HG02798 (cell line): ENCODE results near the gene TMEM9.

Experiments
- ATAC-seq: cut with Tn5 transposase; IDR thresholded peaks from one replicate; pipeline ENCODE4 v1.9.1; 2021; ENCODE audit warnings: mild to moderate bottlenecking; ENCODE audit not compliant: unreplicated experiment, poor library complexity

TMEM9 gene

DNA sequence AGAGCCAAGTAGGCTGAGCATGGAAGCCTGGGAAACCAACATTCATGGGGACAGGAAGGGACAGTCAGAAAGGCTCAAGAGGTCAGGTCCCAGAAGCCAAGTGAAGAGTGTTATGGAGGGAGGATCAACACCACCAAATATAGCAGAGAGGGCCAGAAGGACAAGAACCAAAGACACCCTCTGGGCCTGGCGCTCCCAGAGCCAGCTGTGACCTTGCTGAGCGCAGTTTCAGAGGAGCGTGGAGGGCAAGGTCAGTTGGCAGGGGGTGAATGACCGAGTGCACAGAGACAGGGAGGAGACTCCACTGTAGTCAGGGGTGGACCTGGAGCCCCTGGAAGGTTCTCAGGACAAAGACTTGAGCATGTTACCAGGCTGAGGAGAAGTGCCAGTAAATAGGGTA is 22.9 kb downstream of the TMEM9 start:
- no peak for ATAC-seq

DNA sequence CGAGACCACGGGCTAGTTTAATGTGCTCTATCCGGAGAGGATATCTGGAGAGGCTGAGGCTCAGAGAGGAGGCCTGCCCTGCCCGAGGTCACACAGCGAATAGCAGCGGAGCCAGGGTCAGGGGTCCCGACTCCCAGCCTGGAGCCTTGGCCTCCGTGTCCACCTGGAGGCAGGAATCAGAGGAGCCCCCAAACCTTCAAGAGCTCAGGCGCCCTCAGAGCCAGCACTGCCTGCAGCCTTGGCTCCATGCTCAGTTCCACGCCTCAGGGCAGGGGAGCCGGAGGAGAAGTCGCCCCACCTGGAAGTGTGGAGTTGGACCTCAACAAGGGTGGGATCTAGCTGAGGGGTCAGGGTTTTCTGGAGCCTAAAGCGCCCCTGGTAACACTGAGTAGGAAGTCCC is 25.3 kb downstream of the TMEM9 start:
- no peak for ATAC-seq

DNA sequence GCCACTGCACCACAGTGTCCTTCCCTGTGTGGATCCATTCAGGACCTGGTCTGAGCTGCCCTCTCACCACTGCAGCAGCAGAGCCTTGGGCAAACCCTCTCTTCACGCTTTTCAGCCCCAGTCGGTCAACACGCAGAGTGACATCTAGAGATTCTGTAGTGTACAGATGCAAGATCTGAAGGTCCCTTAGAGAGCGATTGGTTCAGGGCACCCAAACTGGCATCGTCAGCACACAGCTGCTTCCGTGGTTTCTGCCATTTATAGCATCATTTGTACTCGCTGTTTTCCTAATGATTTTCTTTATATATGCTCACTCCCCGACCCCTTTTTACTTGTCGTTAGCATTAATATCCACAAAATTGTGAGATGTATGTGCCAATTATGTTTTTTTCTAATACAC is 25.8 kb downstream of the TMEM9 start:
- ATAC-seq, result no peak

DNA sequence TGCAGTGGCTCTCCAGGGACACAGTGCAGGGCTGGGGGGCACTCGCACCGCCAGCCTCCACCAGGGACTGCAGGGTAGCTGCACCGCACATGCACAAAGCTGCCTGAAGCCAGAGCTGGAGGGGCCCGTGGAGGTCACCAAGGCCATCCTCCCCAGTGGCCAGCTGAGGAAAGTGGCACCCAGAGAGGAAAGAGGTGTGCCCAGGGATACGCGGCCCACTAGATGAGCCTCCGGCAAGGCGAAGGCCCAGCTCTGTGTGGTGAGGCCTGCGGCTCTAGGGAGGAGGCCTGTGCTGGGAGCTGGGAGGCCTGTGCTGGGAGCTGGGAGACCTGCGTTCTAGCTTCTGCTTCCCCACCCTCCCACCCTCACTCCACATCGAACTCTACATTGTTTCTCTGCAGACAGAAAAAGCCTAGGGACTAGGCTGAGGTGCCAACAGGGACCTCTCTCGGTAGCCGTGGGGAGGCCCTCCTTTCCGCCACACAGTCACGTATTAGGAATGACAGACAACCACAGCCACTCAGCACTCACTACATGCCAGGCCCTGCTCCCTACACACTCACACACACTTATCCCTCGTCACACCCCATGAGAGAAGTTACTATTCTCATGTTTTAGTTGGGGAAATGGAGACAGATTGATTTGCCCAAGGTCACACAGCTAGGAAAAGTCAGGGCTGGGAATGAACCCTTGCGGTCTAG is 26.4 kb downstream of the TMEM9 start:
- ATAC-seq, result no peak

DNA sequence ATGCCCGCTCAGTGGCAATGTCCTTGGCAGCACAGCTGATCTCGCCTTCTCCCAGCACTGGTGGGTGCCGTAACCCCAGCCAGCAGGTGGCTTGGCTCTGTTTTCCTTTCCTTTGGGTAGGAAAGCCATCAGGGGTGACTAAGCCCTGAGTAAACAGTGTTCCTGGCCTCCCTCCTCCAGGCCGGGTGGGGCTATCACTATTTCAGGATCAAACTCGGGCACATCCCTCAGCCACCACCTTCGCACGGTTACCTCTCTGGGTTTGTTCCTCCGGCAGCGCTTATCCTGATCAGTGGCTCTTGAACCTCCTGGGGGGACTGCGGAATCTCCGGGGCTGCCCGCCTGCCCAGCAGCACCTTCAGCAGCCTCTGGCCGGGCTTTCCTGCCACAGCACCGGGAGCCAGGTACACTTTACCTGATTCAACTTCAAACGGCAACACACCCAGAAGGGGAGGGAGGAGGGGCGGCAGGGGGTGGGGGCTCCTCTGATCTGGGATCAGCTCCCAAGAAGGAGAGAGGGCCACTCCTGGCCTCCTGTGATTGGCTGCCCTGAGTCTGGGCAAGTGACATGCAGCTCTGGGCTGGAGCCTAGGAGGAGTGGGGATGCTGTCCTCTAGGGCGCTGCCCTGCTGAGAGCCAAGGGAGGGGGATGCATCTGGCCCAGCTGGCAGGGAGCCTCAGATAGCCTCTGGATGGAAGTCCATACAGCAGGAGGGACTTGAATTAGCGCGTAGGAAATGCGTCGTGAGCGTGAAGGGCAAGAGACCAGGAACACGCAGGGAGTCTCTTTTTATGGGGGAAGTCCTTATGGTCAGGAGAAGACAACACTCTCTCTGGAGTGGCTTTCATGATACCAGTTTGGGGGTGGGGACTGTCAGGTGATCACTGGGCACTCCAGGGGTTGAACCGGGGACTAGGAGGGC is 27.2 kb downstream of the TMEM9 start, which contains the start of gene ASCL5:
TSS of gene ASCL5 (minus strand) at position 353 of the 923 bp plus-strand sequence. CDS start 11,812 bp downstream, outside the sequence.
- no peak for ATAC-seq

GRCh38 chr1:201126463-201126831 is 27.8 kb downstream of the TMEM9 start:
- ATAC-seq, result no peak

DNA sequence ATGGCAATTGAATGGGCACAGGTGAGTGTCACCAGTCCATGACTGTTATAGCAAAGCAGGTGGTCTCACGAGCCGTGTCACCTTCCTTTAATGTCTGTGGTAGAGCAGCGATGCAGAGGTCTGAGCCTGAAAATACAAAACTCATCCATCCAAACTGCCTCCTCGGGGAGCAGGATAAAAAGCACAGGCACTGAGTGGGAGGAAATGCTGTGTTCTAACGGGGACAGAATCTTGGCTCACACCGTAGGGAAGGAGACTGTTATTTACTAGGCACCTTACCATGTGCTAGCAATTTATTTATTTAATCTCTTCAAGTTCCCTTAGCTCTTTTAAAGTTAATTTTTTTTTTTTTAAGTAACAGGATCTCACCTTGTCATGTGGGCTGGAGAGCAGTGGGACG is 28.5 kb downstream of the TMEM9 start:
- ATAC-seq, result no peak

DNA sequence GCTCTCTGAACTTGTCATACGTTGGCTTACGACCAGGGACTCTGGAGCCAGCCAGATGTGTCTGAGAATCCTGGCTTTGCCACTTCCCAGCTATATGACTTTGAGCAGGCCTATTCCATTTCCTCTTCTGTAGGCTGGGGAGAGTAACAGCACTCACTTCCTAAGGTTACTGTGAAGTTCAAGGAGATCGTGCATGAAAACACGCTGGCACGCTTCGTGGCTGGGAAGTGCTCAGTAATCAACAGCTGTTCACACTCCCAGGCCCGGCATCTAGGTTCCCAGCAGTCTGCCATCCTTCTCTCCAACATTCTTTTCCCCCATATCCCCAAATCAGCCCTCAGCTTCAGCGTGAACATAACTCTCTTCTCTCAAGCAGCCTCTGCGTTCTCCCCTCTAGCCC is 29.3 kb downstream of the TMEM9 start:
- no peak for ATAC-seq

GRCh38 chr1:201123866-201124265 is 30.4 kb downstream of the TMEM9 start:
- ATAC-seq, result no peak

DNA sequence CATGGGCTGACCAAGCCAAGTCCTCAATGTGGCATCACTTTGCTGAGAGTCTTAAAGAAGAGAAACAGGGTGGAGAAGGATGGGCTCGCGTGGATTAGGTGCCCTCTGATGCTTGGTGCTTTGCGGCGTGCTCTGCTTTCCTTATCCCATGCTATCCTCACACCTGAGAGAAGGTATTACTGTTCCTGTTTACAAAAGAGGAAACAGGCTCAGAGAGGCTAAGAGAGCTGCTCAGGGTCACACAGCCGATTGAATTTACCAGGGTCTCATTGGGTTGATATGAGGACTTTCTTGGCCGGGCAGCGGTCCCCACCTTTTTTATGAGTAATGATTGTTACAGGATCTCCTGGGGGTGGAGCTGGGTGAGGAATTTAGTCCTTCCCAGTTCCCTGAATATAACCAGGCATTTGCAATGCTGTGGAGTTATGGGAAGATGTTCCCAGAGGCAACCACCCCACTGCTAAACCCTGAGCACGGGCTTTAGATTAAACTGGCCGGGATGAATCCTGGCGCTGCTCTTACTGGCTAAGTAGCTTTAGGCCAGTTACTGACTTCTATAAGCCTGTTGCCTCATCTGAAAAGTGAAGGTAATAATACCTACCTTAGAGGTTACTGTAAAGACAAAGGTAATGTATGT is 31.8 kb downstream of the TMEM9 start:
- ATAC-seq, result no peak

- ATAC-seq, result peak; percentile 44
Observed at GRCh38 chr1:201119206-201120197, 34.8 kb downstream of the TMEM9 start.

DNA sequence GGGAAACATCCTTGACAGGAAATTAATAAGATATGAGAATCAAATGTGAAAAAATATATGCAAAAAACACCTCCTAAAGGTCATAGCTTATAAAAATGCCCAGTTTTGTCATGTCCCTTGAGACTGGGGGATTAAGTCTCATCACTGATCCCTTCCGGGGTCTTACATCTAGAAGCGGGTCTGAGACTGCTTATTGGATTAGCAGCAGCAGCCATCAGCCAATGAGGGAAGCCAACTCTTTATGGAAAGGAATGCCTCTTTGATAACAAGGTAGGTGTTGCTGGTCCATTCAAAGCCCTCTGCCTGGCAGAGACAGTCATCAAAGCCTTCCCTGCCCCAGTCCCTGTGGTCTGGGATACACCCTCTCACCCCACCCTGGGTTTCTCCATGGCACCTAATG is 38.2 kb downstream of the TMEM9 start:
- ATAC-seq, result no peak

DNA sequence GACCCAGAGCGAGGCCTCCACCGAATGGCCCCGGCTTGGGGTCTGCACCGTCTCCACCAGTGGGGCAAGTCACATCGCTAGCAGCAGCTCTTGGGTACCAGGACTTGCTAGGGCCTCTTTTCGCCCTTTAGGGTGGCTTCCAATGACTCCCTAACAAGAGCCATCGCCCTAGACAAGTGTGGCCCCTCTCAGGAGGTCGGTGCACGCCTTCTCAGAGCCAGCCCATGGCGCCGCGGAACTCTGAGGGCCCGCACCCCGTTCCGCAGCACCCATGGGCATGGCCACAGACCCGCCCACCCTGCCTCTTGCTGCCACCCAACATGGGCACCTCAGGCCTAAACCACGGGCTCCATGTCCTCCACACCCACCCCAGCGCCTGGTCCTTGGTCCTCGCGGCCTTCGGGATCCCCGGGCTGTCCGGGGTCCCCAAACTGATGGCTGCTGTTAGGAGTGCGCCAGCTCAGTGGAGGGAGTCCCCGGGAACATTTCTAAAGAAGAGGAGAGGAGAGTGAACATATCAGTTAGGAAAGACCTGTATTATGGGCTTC is 38.8 kb downstream of the TMEM9 start:
- no peak for ATAC-seq

- ATAC-seq, result peak; percentile 81
Observed at GRCh38 chr1:201114245-201115131, 39.8 kb downstream of the TMEM9 start.

- no peak for ATAC-seq
Observed at GRCh38 chr1:201113451-201114244, 40.6 kb downstream of the TMEM9 start.

GRCh38 chr1:201112926-201113325 is 41.3 kb downstream of the TMEM9 start:
- ATAC-seq, result no peak

GRCh38 chr1:201112173-201112731 is 42.0 kb downstream of the TMEM9 start, which contains the start of gene CACNA1S:
TSS of gene CACNA1S (minus strand) at chr1:201112426. CDS start at chr1:201112339, 87 bp downstream.
- no peak for ATAC-seq
